ENCODE results near the gene PODXL. TPM values are rescaled to one million over a fixed set of nuclear protein-coding genes. Genes with fewer than 3 reads are reported as not detected.

Gene PODXL
- total RNA-seq, 6 experiments from 2014 or later = 10.4 to 23.2 (median 21.3) TPM

GRCh38 chr7:131459256-131459655 is 97.2 kb downstream of the PODXL start:
- TF ChIP-seq CTCF (IDR thresholded peaks at IDR 0.05) = no peak
- H3K4me3 Mint-ChIP-seq = no peak overlapping the region; the same call in 1 of the 2 replicates
- no peaks in the 10 kb centered on the region for H3K9me3 Mint-ChIP-seq
- H3K4me1 Mint-ChIP-seq (ENCODE audit: low read depth) = peaks cover 36% of the 10 kb centered on the region
- peak overlapping the region; percentile 35 for H3K27ac Mint-ChIP-seq
- H3K27me3 Mint-ChIP-seq (ENCODE audit: insufficient read depth) = peaks cover 3% of the 10 kb centered on the region; the same call in 1 of the 2 replicates
- DNase-seq = peak; percentile 1
- H3K36me3 Mint-ChIP-seq (ENCODE audit: low read depth) = peaks cover 50% of the 10 kb centered on the region

- H3K4me3 Mint-ChIP-seq = no peak overlapping the region
- TF ChIP-seq CTCF (IDR thresholded peaks at IDR 0.05) = no peak
- no peak for DNase-seq
- no peaks in the 10 kb centered on the region for H3K9me3 Mint-ChIP-seq
- H3K36me3 Mint-ChIP-seq (ENCODE audit: low read depth) = peaks cover 44% of the 10 kb centered on the region
- H3K27ac Mint-ChIP-seq = no peak overlapping the region
- H3K27me3 Mint-ChIP-seq (ENCODE audit: insufficient read depth) = peaks cover 3% of the 10 kb centered on the region; the same call in 1 of the 2 replicates
- H3K4me1 Mint-ChIP-seq (ENCODE audit: low read depth) = peaks cover 36% of the 10 kb centered on the region
Observed at GRCh38 chr7:131456338-131456737, 100.1 kb downstream of the PODXL start.

GRCh38 chr7:131455546-131455945 is 100.9 kb downstream of the PODXL start:
- H3K27me3 Mint-ChIP-seq (ENCODE audit: insufficient read depth) = peaks cover 3% of the 10 kb centered on the region; the same call in 1 of the 2 replicates
- DNase-seq = no peak
- TF ChIP-seq CTCF (IDR thresholded peaks at IDR 0.05) = no peak
- H3K4me3 Mint-ChIP-seq = no peak overlapping the region
- no peak overlapping the region for H3K27ac Mint-ChIP-seq
- H3K36me3 Mint-ChIP-seq (ENCODE audit: low read depth) = peaks cover 44% of the 10 kb centered on the region
- H3K9me3 Mint-ChIP-seq = no peaks in the 10 kb centered on the region
- peaks cover 36% of the 10 kb centered on the region for H3K4me1 Mint-ChIP-seq (ENCODE audit: low read depth)

- H3K4me1 Mint-ChIP-seq (ENCODE audit: low read depth) = peaks cover 36% of the 10 kb centered on the region
- H3K27me3 Mint-ChIP-seq (ENCODE audit: insufficient read depth) = peaks cover 3% of the 10 kb centered on the region; the same call in 1 of the 2 replicates
- no peak overlapping the region for H3K4me3 Mint-ChIP-seq
- TF ChIP-seq CTCF (IDR thresholded peaks at IDR 0.05) = no peak
- no peak for DNase-seq
- H3K36me3 Mint-ChIP-seq (ENCODE audit: low read depth) = peaks cover 44% of the 10 kb centered on the region
- no peak overlapping the region for H3K27ac Mint-ChIP-seq
- H3K9me3 Mint-ChIP-seq = no peaks in the 10 kb centered on the region
Observed at GRCh38 chr7:131455001-131455400, 101.4 kb downstream of the PODXL start.

GRCh38 chr7:131454498-131454897 is 101.9 kb downstream of the PODXL start:
- Mint-ChIP-seq H3K9me3 (no peaks in the 10 kb centered on the region), H3K4me3 (no peak overlapping the region), H3K27me3 (ENCODE audit: insufficient read depth) (peaks cover 3% of the 10 kb centered on the region), H3K36me3 (ENCODE audit: low read depth) (peaks cover 44% of the 10 kb centered on the region), H3K27ac (no peak overlapping the region), H3K4me1 (ENCODE audit: low read depth) (peaks cover 31% of the 10 kb centered on the region)
- DNase-seq = no peak
- no peak for TF ChIP-seq CTCF (IDR thresholded peaks at IDR 0.05)

Other genes starting within 250 kb of the PODXL start
- gene MKLN1, start 228.8 kb downstream of the PODXL start, total RNA-seq (2021; fragmentation: NEBNext Ultra II Directional; extraction: Animal tissue kit (Norgen Biotek cat#: 25700)) = 10 to 100 TPM; 31.9 to 44.7 (median 38.6) TPM